IMR-90 (cell line): ENCODE data around the gene CCND1. TPM values are rescaled to one million over a fixed set of nuclear protein-coding genes. Genes with fewer than 3 reads are reported as not detected.

Source experiments
- ATAC-seq: fragments of 200-7000 bp; cut with Tn5 transposase; 2 replicates; pipeline ENCODE4 v1.9.1; 2020; ENCODE audit warnings: low read depth, mild to moderate bottlenecking, moderate library complexity
- BruUV-seq: library from RNA; stranded (reverse); fragments of 400-500 nt; replicated peaks from 2 replicates; lab custom pipeline; 2021; lab: Mats Ljungman, UMichigan
- CTCF ChIA-PET: fragments of 300-600 bp; formaldehyde crosslinking; extraction: SDS; loops from one replicate; lab custom pipeline; 2021; ENCODE audit warnings: antibody characterized with exemption; lab: Yijun Ruan, JAX
- POLR2A ChIA-PET: fragments of 300-600 bp; sonication (Branson Sonifier 250); formaldehyde crosslinking; loops from one replicate; lab custom pipeline; 2022; ENCODE audit warnings: antibody characterized with exemption; ENCODE audit not compliant: unreplicated experiment; lab: Charles Lee
- DNase-seq: peaks from one replicate; pipeline ENCODE4 v3.0.0; 2013
- H2AFZ ChIP-seq: replicated peaks from 2 replicates; pipeline ENCODE3; 2013; ENCODE audit warnings: low read length, mild to moderate bottlenecking; ENCODE audit not compliant: poor library complexity
- H2AK5ac ChIP-seq: 2 replicates; pipeline ENCODE4 v1.6.1; 2013; ENCODE audit warnings: low read depth, low read length, inconsistent platforms
- H2AK9ac ChIP-seq: replicated peaks from 2 replicates; pipeline ENCODE3; 2013; ENCODE audit warnings: mild to moderate bottlenecking, low read depth, low read length, moderate library complexity; ENCODE audit not compliant: poor library complexity
- H2BK120ac ChIP-seq: 2 replicates; pipeline ENCODE4 v1.6.1; 2013; ENCODE audit warnings: low read depth, low read length, inconsistent platforms
- H2BK15ac ChIP-seq: 3 replicates; pipeline ENCODE4 v1.6.1; 2013; ENCODE audit warnings: low read depth, low read length, inconsistent platforms
- H2BK20ac ChIP-seq: 2 replicates; pipeline ENCODE4 v1.6.1; 2013; ENCODE audit warnings: low read depth, mild to moderate bottlenecking, inconsistent platforms, low read length, moderate library complexity
- H2BK5ac ChIP-seq: 2 replicates; pipeline ENCODE4 v1.6.1; 2013; ENCODE audit warnings: mild to moderate bottlenecking, low read depth, low read length, inconsistent platforms; ENCODE audit not compliant: poor library complexity, severe bottlenecking
- H3K14ac ChIP-seq: replicated peaks from 2 replicates; pipeline ENCODE4 v1.6.1; 2013; ENCODE audit warnings: low read depth, low read length, inconsistent platforms
- H3K18ac ChIP-seq: 2 replicates; pipeline ENCODE4 v1.6.1; 2013; ENCODE audit warnings: low read depth, low read length, control low read depth
- H3K23ac ChIP-seq: 2 replicates; pipeline ENCODE4 v1.6.1; 2013; ENCODE audit warnings: low read depth, low read length, inconsistent platforms
- H3K27ac ChIP-seq: 2 replicates; pipeline ENCODE4 v1.5.1; 2013; ENCODE audit warnings: mild to moderate bottlenecking, control low read depth, low read length; ENCODE audit not compliant: insufficient read depth
- H3K27me3 ChIP-seq: 2 replicates; pipeline ENCODE4 v1.6.1; 2013; ENCODE audit warnings: low read length; ENCODE audit not compliant: control insufficient read depth, insufficient read depth
- H3K36me3 ChIP-seq: 2 replicates; pipeline ENCODE4 v1.6.1; 2013; ENCODE audit warnings: low read length, mixed read lengths; ENCODE audit not compliant: control insufficient read depth, insufficient read depth
- H3K4ac ChIP-seq: 2 replicates; pipeline ENCODE4 v1.6.1; 2013; ENCODE audit warnings: low read depth, low read length, inconsistent platforms
- H3K4me1 ChIP-seq: 2 replicates; pipeline ENCODE4 v1.6.1; 2013; ENCODE audit warnings: low read length, mixed read lengths; ENCODE audit not compliant: control insufficient read depth, insufficient read depth
- H3K4me2 ChIP-seq: 2 replicates; pipeline ENCODE4 v1.6.1; 2013; ENCODE audit warnings: low read depth, mild to moderate bottlenecking, control low read depth, low read length, moderate library complexity
- H3K4me3 ChIP-seq: 2 replicates; pipeline ENCODE4 v1.5.1; 2013; ENCODE audit warnings: low read depth, mild to moderate bottlenecking, control low read depth, low read length, moderate library complexity; ENCODE audit not compliant: insufficient read depth
- H3K56ac ChIP-seq: 2 replicates; pipeline ENCODE4 v1.6.1; 2013; ENCODE audit warnings: low read length, inconsistent platforms; ENCODE audit not compliant: insufficient read depth; ENCODE audit errors: extremely low read depth
- H3K79me1 ChIP-seq, 2 experiments: 2 replicates each; pipeline ENCODE4 v1.6.1; 2013; ENCODE audit warnings: low read length in 2 of 2, inconsistent platforms in 1 of 2, low read depth in 1 of 2
- H3K9ac ChIP-seq: 2 replicates; pipeline ENCODE4 v1.6.1; 2013; ENCODE audit warnings: low read depth, low read length, control low read depth
- H3K9me1 ChIP-seq: 2 replicates; pipeline ENCODE4 v1.6.1; 2013; ENCODE audit warnings: low read length, inconsistent platforms; ENCODE audit not compliant: insufficient read depth
- H3K9me3 ChIP-seq: 2 replicates; pipeline ENCODE4 v1.6.1; 2013; ENCODE audit warnings: low read length; ENCODE audit not compliant: control insufficient read depth, insufficient read depth
- H4K20me1 ChIP-seq: 2 replicates; pipeline ENCODE4 v1.6.1; 2013; ENCODE audit warnings: low read length, inconsistent platforms; ENCODE audit not compliant: insufficient read depth
- H4K5ac ChIP-seq: 2 replicates; pipeline ENCODE4 v1.6.1; 2013; ENCODE audit warnings: mild to moderate bottlenecking, low read depth, low read length, control low read depth
- H4K8ac ChIP-seq, 2 experiments: 2 replicates each; pipeline ENCODE4 v1.6.1; 2013; ENCODE audit warnings: low read depth in 2 of 2, low read length in 2 of 2, control low read depth in 1 of 2, inconsistent platforms in 1 of 2
- H4K91ac ChIP-seq: 2 replicates; pipeline ENCODE4 v1.6.1; 2013; ENCODE audit warnings: low read depth, low read length, inconsistent platforms; ENCODE audit not compliant: insufficient read depth
- CTCF ChIP-seq: conservative IDR thresholded peaks from 2 replicates; pipeline ENCODE4 v1.5.1; 2012; ENCODE audit warnings: mild to moderate bottlenecking, low read depth, low read length, improper control_type of control experiment
- FOS ChIP-seq: fragments of 150-350 bp; IDR thresholded peaks from 2 replicates; pipeline ENCODE4 v1.6.1; 2016; ENCODE audit warnings: low read depth, low read length
- MAZ ChIP-seq: IDR thresholded peaks from 2 replicates; pipeline ENCODE4 v1.6.1; 2012; ENCODE audit warnings: low read depth, mild to moderate bottlenecking, low read length, improper control_type of control experiment, moderate library complexity, borderline replicate concordance
- NFE2L2 ChIP-seq: fragments of 150-350 bp; IDR thresholded peaks from 2 replicates; pipeline ENCODE4 v1.6.1; 2016; ENCODE audit warnings: low read depth, mild to moderate bottlenecking, low read length
- POLR2A ChIP-seq: IDR thresholded peaks from 2 replicates; pipeline ENCODE4 v1.6.1; 2012; ENCODE audit warnings: mild to moderate bottlenecking, low read depth, low read length
- RCOR1 ChIP-seq: IDR thresholded peaks from 2 replicates; pipeline ENCODE4 v1.6.1; 2012; ENCODE audit warnings: mild to moderate bottlenecking, low read length, improper control_type of control experiment; ENCODE audit not compliant: insufficient replicate concordance
- USF2 ChIP-seq: fragments of 150-350 bp; IDR thresholded peaks from 2 replicates; pipeline ENCODE4 v1.6.1; 2017; ENCODE audit warnings: mild to moderate bottlenecking, antibody characterized with exemption, low read length, low read depth
- WGBS, 2 experiments: methylation state at CpG; one replicate each; pipeline versions ENCODE4 v1.1.5 to v1.1.7; 2013; ENCODE audit warnings: missing lambda C conversion rate in 2 of 2; ENCODE audit not compliant: insufficient read length in 1 of 2; ENCODE audit errors: extremely low coverage in 2 of 2; 5-methylcytosine and 5-hydroxymethylcytosine counted together
- dilution Hi-C: fragments of 300-500 bp; cut with HindIII; formaldehyde crosslinking; loops from one replicate; pipeline ENCODE4 v1.14.3; 2018; ENCODE audit warnings: low sequenced_read_pairs; ENCODE audit not compliant: unreplicated experiment
- in situ Hi-C: fragments of 300-500 bp; cut with MboI; formaldehyde crosslinking; loops from 3 replicates; pipeline ENCODE4 v1.14.3; 2019; ENCODE audit warnings: low sequenced_read_pairs, inconsistent platforms, mixed read lengths
- intact Hi-C: fragments of 100-400 bp; cut with micrococcal nuclease; formaldehyde crosslinking; loops from 2 replicates; pipeline ENCODE4 v1.10.0; 2022
- polyA plus RNA-seq, 3 experiments: library from polyadenylated mRNA; depleted of rRNA; stranded (reverse); fragments of >200 nt; gene quantifications; 2 replicates each; pipeline ENCODE4 v1.2.3, GENCODE V29; 2012; ENCODE audit warnings: low replicate concordance in 1 of 3
- total RNA-seq: library from RNA; depleted of rRNA; stranded (reverse); fragments of >200 nt; gene quantifications from 2 replicates; pipeline ENCODE4 v1.2.3, GENCODE V29; 2012

The CCND1 gene
- total and polyA plus RNA-seq, 2 of the 4 experiments (the other 2 are of a cell fraction), result 481 to 748 TPM

GRCh38 chr11:69630017-69630416, 10.9 kb upstream of the CCND1 start:
- no peak for DNase-seq
- no peak overlapping the region for H3K4me2 ChIP-seq
- POLR2A ChIA-PET, result no interaction called here

More at GRCh38 chr11:69630017-69630416, 10.9 kb upstream of the CCND1 start:
- Histone ChIP-seq H4K5ac (no peak overlapping the region), H3K9me3 (peaks cover 10% of the 10 kb centered on the region), H2BK120ac (no peak overlapping the region), H3K4me3 (no peak overlapping the region), H3K4me1 (peaks cover 1% of the 10 kb centered on the region; the same call in 1 of the 2 replicates), H3K4ac (no peak overlapping the region), H3K56ac (no peak overlapping the region), H4K20me1 (no peaks in the 10 kb centered on the region), H3K9me1 (no peaks in the 10 kb centered on the region; the same call in 1 of the 2 replicates), H3K36me3 (no peaks in the 10 kb centered on the region), H3K79me1 (no peaks in the 10 kb centered on the region), H3K27me3 (no peaks in the 10 kb centered on the region; the same call in 1 of the 2 replicates), H4K91ac (no peak overlapping the region), H4K8ac (no peak overlapping the region), H2AFZ (peak overlapping the region; percentile 36), H2AK9ac (no peak overlapping the region), H2AK5ac (no peak overlapping the region), H3K27ac (no peak overlapping the region), H2BK20ac (no peak overlapping the region), H3K23ac (no peak overlapping the region), H3K18ac (no peak overlapping the region), H2BK15ac (no peak overlapping the region), H3K14ac (no peak overlapping the region), H3K9ac (no peak overlapping the region), H2BK5ac (no peak overlapping the region)
- peak; percentile 89 for TF ChIP-seq USF2
- TF ChIP-seq NFE2L2, result no peak
- no peak for TF ChIP-seq FOS
- TF ChIP-seq CTCF, result no peak
- no peak for TF ChIP-seq RCOR1
- TF ChIP-seq MAZ, result no peak
- no peak for TF ChIP-seq POLR2A
- ATAC-seq, result no peak
- dilution Hi-C loops, result no loop called here
- in situ Hi-C loops, result loop anchor here (10.0 kb wide), 1 partner anchor 185 kb away; no protein-coding TSS in a partner anchor
- WGBS, 2 experiments, result no CpG with 5 or more reads among the region's 2 CpGs
- intact Hi-C loops, result no loop called here
- CTCF ChIA-PET, result no interaction called here
- no TSS peak for BruUV-seq
